Uterus (tissue), 2 donors: ENCODE results near the gene TMEM109.

Source experiments
- POLR2A ChIP-seq, 2 donors: fragments of 450-650 bp; IDR thresholded peaks; one replicate each; pipeline ENCODE4 v1.6.1; 2016; ENCODE audit warnings: antibody characterized with exemption in 2 of 2, mild to moderate bottlenecking in 1 of 2, moderate library complexity in 1 of 2
- TF ChIP-seq, protein P1 (sequence below), 4 experiments: fragments of 200-600 bp in 2 of 4; fragments of 450-650 bp in 2 of 4; sonication (generic) in 2 of 4; IDR thresholded peaks; one replicate each; pipeline ENCODE4 v1.5.1; 2016 to 2019; ENCODE audit warnings: antibody characterized with exemption in 4 of 4, mild to moderate bottlenecking in 2 of 4, moderate library complexity in 1 of 4

DNA sequence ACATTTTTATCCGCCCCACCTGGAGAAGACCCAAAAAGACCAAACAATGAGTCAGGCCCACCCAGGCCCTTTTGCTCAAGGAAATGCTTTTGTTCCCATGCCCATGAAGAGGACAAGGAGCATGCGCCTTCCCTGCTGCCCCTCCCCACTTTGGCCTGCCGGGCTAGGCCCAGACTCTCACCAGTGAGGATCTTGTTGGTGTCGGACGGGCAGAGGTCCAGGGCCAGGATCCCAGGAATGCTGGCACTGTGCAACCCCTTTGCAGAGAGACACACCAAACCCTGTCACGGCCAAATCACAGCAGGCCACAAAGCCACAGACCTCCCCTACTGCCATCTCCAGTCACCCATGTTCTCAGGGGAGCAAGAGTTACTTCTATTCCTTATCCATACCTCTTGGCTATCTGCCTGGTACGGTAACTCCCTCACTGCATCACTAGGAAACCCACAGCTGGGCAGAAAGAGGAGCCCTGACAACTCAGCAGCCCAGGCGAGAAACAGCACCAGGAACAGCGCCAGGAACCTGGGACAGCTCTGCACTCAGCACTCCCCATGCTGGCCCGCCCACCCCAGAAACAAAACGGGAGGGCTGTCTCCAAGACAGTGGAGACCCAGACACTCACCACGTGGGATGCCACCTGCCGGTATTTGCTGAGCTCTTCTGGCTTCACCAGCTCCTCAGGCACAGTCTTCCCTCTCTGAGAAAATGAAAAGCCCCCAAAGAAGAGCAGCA is 13.1 kb upstream of the TMEM109 start:
- TF ChIP-seq, protein P1, sequence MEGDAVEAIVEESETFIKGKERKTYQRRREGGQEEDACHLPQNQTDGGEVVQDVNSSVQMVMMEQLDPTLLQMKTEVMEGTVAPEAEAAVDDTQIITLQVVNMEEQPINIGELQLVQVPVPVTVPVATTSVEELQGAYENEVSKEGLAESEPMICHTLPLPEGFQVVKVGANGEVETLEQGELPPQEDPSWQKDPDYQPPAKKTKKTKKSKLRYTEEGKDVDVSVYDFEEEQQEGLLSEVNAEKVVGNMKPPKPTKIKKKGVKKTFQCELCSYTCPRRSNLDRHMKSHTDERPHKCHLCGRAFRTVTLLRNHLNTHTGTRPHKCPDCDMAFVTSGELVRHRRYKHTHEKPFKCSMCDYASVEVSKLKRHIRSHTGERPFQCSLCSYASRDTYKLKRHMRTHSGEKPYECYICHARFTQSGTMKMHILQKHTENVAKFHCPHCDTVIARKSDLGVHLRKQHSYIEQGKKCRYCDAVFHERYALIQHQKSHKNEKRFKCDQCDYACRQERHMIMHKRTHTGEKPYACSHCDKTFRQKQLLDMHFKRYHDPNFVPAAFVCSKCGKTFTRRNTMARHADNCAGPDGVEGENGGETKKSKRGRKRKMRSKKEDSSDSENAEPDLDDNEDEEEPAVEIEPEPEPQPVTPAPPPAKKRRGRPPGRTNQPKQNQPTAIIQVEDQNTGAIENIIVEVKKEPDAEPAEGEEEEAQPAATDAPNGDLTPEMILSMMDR (IDR thresholded peaks at IDR 0.05): no peak
- TF ChIP-seq POLR2A (IDR thresholded peaks at IDR 0.05): no peak
